Measurements from ENCODE around the gene TGM5. TPM values are rescaled to one million over a fixed set of nuclear protein-coding genes. Genes with fewer than 3 reads are reported as not detected.
"Not testable (repeated sequence)": the region's sequence is repeated elsewhere in the genome, so short reads cannot be mapped to it uniquely, and the experiment has no call there.

The TGM5 gene
- total RNA-seq, 1 experiment from 2014 or later, result not detected

GRCh38 chr15:43226436-43227305 is 40.1 kb downstream of the TGM5 start:
- POLR2A ChIA-PET, result no interaction called here
- TF ChIP-seq CTCF (IDR thresholded peaks at IDR 0.05) (no peak), PRRX2 (CRISPR knock-in tag; IDR thresholded peaks at IDR 0.05) (no peak), CDX4 (CRISPR knock-in tag; IDR thresholded peaks at IDR 0.05; ENCODE audit: borderline replicate concordance) (no peak), GTF2I (CRISPR knock-in tag; conservative IDR thresholded peaks at IDR 0.05) (no peak), ZNF219 (CRISPR knock-in tag; IDR thresholded peaks at IDR 0.05; ENCODE audit: borderline replicate concordance) (no peak), ZSCAN18 (CRISPR knock-in tag; IDR thresholded peaks at IDR 0.05) (no peak), KAT7 (CRISPR knock-in tag; IDR thresholded peaks at IDR 0.05; ENCODE audit: borderline replicate concordance) (no peak), ZNF138 (CRISPR knock-in tag; conservative IDR thresholded peaks at IDR 0.05) (no peak), ZNF532 (CRISPR knock-in tag; IDR thresholded peaks at IDR 0.05; ENCODE audit: borderline replicate concordance) (no peak), ZMAT4 (CRISPR knock-in tag; IDR thresholded peaks at IDR 0.05) (no peak), MYBL2 (CRISPR knock-in tag; IDR thresholded peaks at IDR 0.05) (no peak), EMX1 (CRISPR knock-in tag; IDR thresholded peaks at IDR 0.05) (no peak), NR1H2 (CRISPR knock-in tag; IDR thresholded peaks at IDR 0.05) (no peak), ZBTB43 (CRISPR knock-in tag; IDR thresholded peaks at IDR 0.05) (no peak), IRF2 (CRISPR knock-in tag; IDR thresholded peaks at IDR 0.05; ENCODE audit: borderline replicate concordance, low read depth) (no peak)
- Mint-ChIP-seq H3K27ac (no peak overlapping the region), H3K36me3 (no peaks in the 10 kb centered on the region), H3K9me3 (peaks cover 9% of the 10 kb centered on the region), H3K4me1 (no peaks in the 10 kb centered on the region), H3K27me3 (ENCODE audit: low read depth) (no peaks in the 10 kb centered on the region; the same call in none of the 2 replicates), H3K4me3 (no peak overlapping the region)
- CTCF ChIA-PET, result interaction anchor here (1.1 to 2.7 kb wide), 15 partner anchors 8 to 144 kb away, joined by 3 to 101 read pairs (median 8); partner anchors contain the start of genes TGM5, TUBGCP4 and ZSCAN29
- ATAC-seq (no peak), DNase-seq (ENCODE audit: low spot score) (no peak)

- not testable (repeated sequence) for H3K4me3 Mint-ChIP-seq; H3K27me3 Mint-ChIP-seq (ENCODE audit: low read depth); H3K4me1 Mint-ChIP-seq; H3K27ac Mint-ChIP-seq; H3K36me3 Mint-ChIP-seq; H3K9me3 Mint-ChIP-seq; ATAC-seq; DNase-seq (ENCODE audit: low spot score)
- CTCF ChIA-PET, result interaction anchor here (0.5 to 2.7 kb wide), 39 partner anchors 9 to 531 kb away, joined by 3 to 101 read pairs (median 6); partner anchors contain the start of genes CCNDBP1, LCMT2, TGM5 and TUBGCP4
- POLR2A ChIA-PET, result interaction anchor here (0.5 to 0.6 kb wide), 2 partner anchors 47 to 285 kb away, joined by 5 to 7 read pairs; no protein-coding TSS in a partner anchor
These were observed 40.8 kb downstream of the TGM5 start for GRCh38 chr15:43225950-43226255.

Measured in WTC11 (cell line).